HepG2 (cell line): ENCODE measurements around the gene ALDH7A1. TPM values are rescaled to one million over a fixed set of nuclear protein-coding genes. Genes with fewer than 3 reads are reported as not detected.

Experiments used
- ATAC-seq: fragments of 200-7000 bp; cut with Tn5 transposase; 3 replicates; pipeline ENCODE4 v1.9.1; 2020; ENCODE audit warnings: mild to moderate bottlenecking, moderate library complexity
- BruUV-seq: library from RNA; stranded (reverse); fragments of 400-500 nt; replicated peaks from 2 replicates; lab custom pipeline; 2021; lab: Mats Ljungman, UMichigan
- CTCF ChIA-PET: fragments of 300-600 bp; formaldehyde crosslinking; extraction: SDS; loops from one replicate; lab custom pipeline; 2021; ENCODE audit warnings: low total read pairs, inconsistent platforms, low intra/inter-chr PET ratio; lab: Yijun Ruan, JAX
- POLR2A ChIA-PET: fragments of 350-600 bp; sonication (Branson Sonifier 250); formaldehyde crosslinking; loops from one replicate; lab custom pipeline; 2020; ENCODE audit warnings: antibody characterized with exemption, inconsistent platforms; lab: Yijun Ruan, JAX
- DNase-seq: peaks from one replicate; pipeline ENCODE4 v3.0.0-alpha.2; 2015; ENCODE audit warnings: low spot score
- FAIRE-seq: peaks from 3 replicates; lab custom pipeline; 2011; peaks lifted over from hg19 to GRCh38; lab: Jason Lieb, UNC
- H2AFZ ChIP-seq: one replicate; pipeline ENCODE4 v1.6.1; 2011; ENCODE audit warnings: low read length, inconsistent platforms
- H3K27ac ChIP-seq: fragments of 300-600 bp; 3 replicates; pipeline ENCODE4 v1.8.0; 2011; ENCODE audit warnings: mixed run types, mild to moderate bottlenecking, mixed read lengths, low read length, inconsistent platforms; ENCODE audit not compliant: insufficient read depth; ENCODE audit errors: extremely low read length
- H3K27me3 ChIP-seq, 2 experiments: fragments of 200-600 bp in 1 of 2; 2 replicates in 1 of 2; 3 replicates in 1 of 2; pipeline versions ENCODE4 v1.6.0 to v1.8.0; 2011; ENCODE audit warnings: low read length in 2 of 2, mild to moderate bottlenecking in 2 of 2, moderate library complexity in 2 of 2, inconsistent platforms in 1 of 2; ENCODE audit not compliant: insufficient read depth in 2 of 2, control insufficient read depth in 1 of 2
- H3K36me3 ChIP-seq, 2 experiments: fragments of 200-600 bp in 1 of 2; replicated peaks in 1 of 2; 2 replicates in 1 of 2; 3 replicates in 1 of 2; pipeline versions ENCODE4 v1.5.1 to v1.8.0; 2011; ENCODE audit warnings: low read length in 2 of 2, inconsistent platforms in 1 of 2; ENCODE audit not compliant: insufficient read depth in 2 of 2, control insufficient read depth in 1 of 2
- H3K4me1 ChIP-seq: 2 replicates; pipeline ENCODE4 v1.5.1; 2012; ENCODE audit warnings: low read length, inconsistent platforms; ENCODE audit not compliant: insufficient read depth
- H3K4me2 ChIP-seq: 2 replicates; pipeline ENCODE4 v1.6.0; 2011; ENCODE audit warnings: low read depth, low read length, inconsistent platforms
- H3K4me3 ChIP-seq, 3 experiments: fragments of 200-600 bp in 1 of 3; sonication (generic), shearing (Covaris generic) in 1 of 3; replicated peaks in 1 of 3; 2 replicates each; pipeline ENCODE4 v1.5.1; 2011 to 2016; ENCODE audit warnings: low read length in 3 of 3, inconsistent platforms in 2 of 3, low read depth in 2 of 3, mild to moderate bottlenecking in 2 of 3, control low read depth in 1 of 3, mixed read lengths in 1 of 3; ENCODE audit not compliant: insufficient read depth in 1 of 3
- H3K79me2 ChIP-seq: one replicate; pipeline ENCODE4 v1.6.1; 2011; ENCODE audit warnings: low read length, inconsistent platforms; ENCODE audit not compliant: insufficient read depth
- H3K9ac ChIP-seq: 2 replicates; pipeline ENCODE4 v1.6.0; 2011; ENCODE audit warnings: mild to moderate bottlenecking, low read depth, low read length, inconsistent platforms; ENCODE audit not compliant: insufficient read depth
- H3K9me3 ChIP-seq: 2 replicates; pipeline ENCODE4 v1.5.1; 2012; ENCODE audit warnings: mild to moderate bottlenecking, low read length
- H4K20me1 ChIP-seq: 2 replicates; pipeline ENCODE4 v1.6.0; 2011; ENCODE audit warnings: inconsistent platforms, mild to moderate bottlenecking, low read length, moderate library complexity; ENCODE audit not compliant: insufficient read depth
- ATF4 ChIP-seq, 2 experiments: fragments of 450-650 bp in 1 of 2; sonication (generic) in 1 of 2; formaldehyde crosslinking; IDR thresholded peaks; 2 replicates each; pipeline versions ENCODE4 v1.5.0 to v1.8.0; 2020 to 2022; ENCODE audit warnings: mild to moderate bottlenecking in 1 of 2, missing genetic modification reagents in 1 of 2
- KLF12 ChIP-seq: sonication (generic); formaldehyde crosslinking; IDR thresholded peaks from 2 replicates; pipeline ENCODE4 v1.4.0; 2020; ENCODE audit warnings: missing genetic modification reagents, borderline replicate concordance
- LBX2 ChIP-seq: sonication (generic); formaldehyde crosslinking; IDR thresholded peaks from 2 replicates; pipeline ENCODE4 v1.5.0; 2020; ENCODE audit warnings: missing genetic modification reagents, mild to moderate bottlenecking, borderline replicate concordance
- MAFK ChIP-seq, 2 experiments: IDR thresholded peaks in 1 of 2; conservative IDR thresholded peaks in 1 of 2; 2 replicates each; pipeline ENCODE4 v1.6.1; 2011; ENCODE audit warnings: improper control_type of control experiment in 2 of 2, low read length in 2 of 2
- MIER2 ChIP-seq: IDR thresholded peaks from 2 replicates; pipeline ENCODE4 v1.6.1; 2016; ENCODE audit warnings: missing biosample characterization, missing genetic modification reagents
- RAD21 ChIP-seq: fragments of 450-650 bp; formaldehyde crosslinking; IDR thresholded peaks from 2 replicates; pipeline ENCODE4 v1.5.0; 2020; ENCODE audit warnings: mild to moderate bottlenecking
- ZNF550 ChIP-seq: sonication (generic); formaldehyde crosslinking; IDR thresholded peaks from 2 replicates; pipeline ENCODE4 v1.4.0; 2020; ENCODE audit warnings: mild to moderate bottlenecking, missing genetic modification reagents, borderline replicate concordance
- WGBS: methylation state at CpG from one replicate; pipeline ENCODE4 v1.1.6; 2017; ENCODE audit warnings: low lambda C conversion rate; 5-methylcytosine and 5-hydroxymethylcytosine counted together
- in situ Hi-C: cut with HindIII; loops from 2 replicates; pipeline ENCODE4 v1.10.0; 2017; ENCODE audit warnings: low pct_unique_long_range_greater_than_20kb; ENCODE audit not compliant: extremely low pct_ligation_motif_present
- intact Hi-C: fragments of 100-400 bp; cut with micrococcal nuclease; formaldehyde crosslinking; loops from one replicate; pipeline ENCODE4 v1.10.0; 2022; ENCODE audit not compliant: unreplicated experiment
- polyA plus RNA-seq, 8 experiments: library from polyadenylated mRNA; depleted of rRNA in 3 of 8; stranded (reverse) in 7 of 8; unstranded in 1 of 8; fragments of >200 nt; fragmentation: Illumina TruSeq in 4 of 8; extraction: Trizol in 4 of 8; gene quantifications; 2 replicates each; pipeline versions ENCODE4 v1.2.1 to v1.2.3, GENCODE V29; 2011 to 2016; ENCODE audit warnings: low read depth in 4 of 8, missing spikeins in 1 of 8, mixed read lengths in 1 of 8; ENCODE audit not compliant: insufficient read depth in 1 of 8
- total RNA-seq, 5 experiments: library from RNA; depleted of rRNA; stranded (reverse); fragments of >200 nt; fragmentation: Illumina TruSeq; extraction: Trizol; gene quantifications; 2 replicates each; pipeline ENCODE4 v1.2.3, GENCODE V29; 2016; ENCODE audit warnings: low read depth in 1 of 5

ALDH7A1 gene
- total and polyA plus RNA-seq, 2 of the 13 experiments (the other 11 are each of a cell fraction or from before 2014, with no cell fraction given) = 69.0 to 100 TPM

- Histone ChIP-seq H4K20me1 (no peaks in the 10 kb centered on the region), H3K27ac (no peak overlapping the region), H3K4me1 (no peaks in the 10 kb centered on the region), H3K4me3 (no peak overlapping the region), H3K9me3 (peaks cover 8% of the 10 kb centered on the region), H3K79me2 (no peaks in the 10 kb centered on the region), H3K36me3 (no peaks in the 10 kb centered on the region), H3K27me3 (no peaks in the 10 kb centered on the region), H3K9ac (no peak overlapping the region), H3K4me2 (no peak overlapping the region), H2AFZ (no peak overlapping the region)
- intact Hi-C loops (no loop called here), in situ Hi-C loops (no loop called here)
- CTCF ChIA-PET = no interaction called here
- WGBS = 63% methylated on average over 5 of the region's 5 CpGs
- no peak for ATAC-seq
- FAIRE-seq = no peak
- no TSS peak for BruUV-seq
- no peak for DNase-seq
- POLR2A ChIA-PET = interaction anchor here (0.8 kb wide), 1 partner anchor 10 kb away, joined by 3 read pairs; a partner anchor contains a TSS
- TF ChIP-seq RAD21 (CRISPR knock-in tag) = no peak
Observed at GRCh38 chr5:126641387-126641786, 46.4 kb upstream of the ALDH7A1 start.

GRCh38 chr5:126640866-126641265 is 45.8 kb upstream of the ALDH7A1 start:
- no peaks in the 10 kb centered on the region for H3K79me2 ChIP-seq
- no peaks in the 10 kb centered on the region for H3K4me1 ChIP-seq
- BruUV-seq = no TSS peak
- WGBS = 55% methylated on average over 1 of the region's 1 CpG
- no peak overlapping the region for H2AFZ ChIP-seq
- no peak for FAIRE-seq
- no peaks in the 10 kb centered on the region for H3K36me3 ChIP-seq
- no peak overlapping the region for H3K4me3 ChIP-seq
- H3K9ac ChIP-seq = no peak overlapping the region
- H4K20me1 ChIP-seq = no peaks in the 10 kb centered on the region
- CTCF ChIA-PET = no interaction called here
- no peaks in the 10 kb centered on the region for H3K27me3 ChIP-seq
- no peak overlapping the region for H3K27ac ChIP-seq
- TF ChIP-seq MAFK (conservative IDR thresholded peaks at IDR 0.05 in 1 of 2, IDR thresholded peaks at IDR 0.05 in 1 of 2; ENCODE audit: low read length in 2 of 2) = peak in 1 of 2 experiments; percentile 33; a peak in 2 of 4 replicates
- TF ChIP-seq ZNF550 (CRISPR knock-in tag) = no peak
- TF ChIP-seq KLF12 (CRISPR knock-in tag) = no peak
- TF ChIP-seq MIER2 = no peak
- no peak for TF ChIP-seq LBX2 (CRISPR knock-in tag)
- TF ChIP-seq ATF4 (CRISPR knock-in tag; IDR thresholded peaks at IDR 0.05) = no peak
- H3K9me3 ChIP-seq = peaks cover 8% of the 10 kb centered on the region
- in situ Hi-C loops = no loop called here
- H3K4me2 ChIP-seq = no peak overlapping the region
- POLR2A ChIA-PET = interaction anchor here (0.8 kb wide), 1 partner anchor 10 kb away, joined by 3 read pairs; a partner anchor contains a TSS
- no peak for ATAC-seq
- no peak for DNase-seq
- intact Hi-C loops = no loop called here
